Colonic mucosa (tissue), 4 donors: ENCODE data around the gene UTY. TPM values are rescaled to one million over a fixed set of nuclear protein-coding genes. Genes with fewer than 3 reads are reported as not detected.

Experiments used
- DNase-seq: peaks from one replicate; pipeline ENCODE4 v3.0.0-alpha.2; 2020
- H3K27ac ChIP-seq: fragments of 200-600 bp; one replicate; pipeline ENCODE4 v1.8.0; 2021
- H3K27me3 ChIP-seq: fragments of 200-600 bp; one replicate; pipeline ENCODE4 v1.8.0; 2021
- H3K36me3 ChIP-seq: fragments of 200-600 bp; one replicate; pipeline ENCODE4 v1.8.0; 2021
- H3K4me1 ChIP-seq: fragments of 200-600 bp; one replicate; pipeline ENCODE4 v1.8.0; 2021; ENCODE audit warnings: mild to moderate bottlenecking
- H3K4me3 ChIP-seq: fragments of 200-600 bp; one replicate; pipeline ENCODE4 v1.8.0; 2021
- H3K9ac ChIP-seq, 2 donors: one replicate each; pipeline ENCODE4 v1.7.0; 2013; ENCODE audit warnings: control low read depth in 2 of 2, low read depth in 2 of 2, low read length in 2 of 2
- H3K9me3 ChIP-seq: fragments of 200-600 bp; one replicate; pipeline ENCODE4 v1.8.0; 2021
- CTCF ChIP-seq: fragments of 200-600 bp; IDR thresholded peaks from one replicate; pipeline ENCODE4 v1.8.0; 2022; ENCODE audit warnings: antibody characterized with exemption, mild to moderate bottlenecking
- intact Hi-C: fragments of 100-400 bp; cut with DNase I; formaldehyde crosslinking; loops from one replicate; pipeline ENCODE4 v1.14.1; 2022
- total RNA-seq, 2 donors: library from RNA; stranded (reverse); fragmentation: NEBNext Ultra II Directional in 1 of 2; extraction: Animal tissue kit (Norgen Biotek cat#: 25700) in 1 of 2; gene quantifications; one replicate each; pipeline ENCODE4 v1.2.1, GENCODE V29; 2021
- donor health status: healthy.
- donor health status: DM: no; HTN: no; CAD: no.
- donor health status: DM: no; HTN: no; CAD: no.

Gene UTY
- total RNA-seq, 2 donors from 2014 or later: 0.12 TPM; not detected in 1

- DNase-seq: no peak
- no peak overlapping the region for H3K27ac ChIP-seq
- TF ChIP-seq CTCF: no peak
- intact Hi-C loops: no loop called here
- no peaks in the 10 kb centered on the region for H3K36me3 ChIP-seq
- no peak overlapping the region for H3K9ac ChIP-seq
- no peak overlapping the region for H3K4me3 ChIP-seq
- H3K4me1 ChIP-seq: no peaks in the 10 kb centered on the region
- H3K27me3 ChIP-seq: no peaks in the 10 kb centered on the region
- H3K9me3 ChIP-seq: no peaks in the 10 kb centered on the region
These were observed 34.3 kb downstream of the UTY start for GRCh38 chrY:13445566-13445965.

GRCh38 chrY:13443146-13443545 lies 36.7 kb downstream of the UTY start:
- no peak for DNase-seq
- H3K4me3 ChIP-seq: no peak overlapping the region
- no peaks in the 10 kb centered on the region for H3K9me3 ChIP-seq
- H3K9ac ChIP-seq: no peak overlapping the region
- H3K36me3 ChIP-seq: no peaks in the 10 kb centered on the region
- no peak for TF ChIP-seq CTCF
- H3K27ac ChIP-seq: no peak overlapping the region
- no peaks in the 10 kb centered on the region for H3K4me1 ChIP-seq
- intact Hi-C loops: no loop called here
- H3K27me3 ChIP-seq: no peaks in the 10 kb centered on the region

GRCh38 chrY:13440811-13441210 lies 39.0 kb downstream of the UTY start:
- TF ChIP-seq CTCF: no peak

GRCh38 chrY:13435968-13436937 lies 43.6 kb downstream of the UTY start:
- no peak overlapping the region for H3K4me3 ChIP-seq
- intact Hi-C loops: no loop called here
- TF ChIP-seq CTCF: no peak
- no peaks in the 10 kb centered on the region for H3K36me3 ChIP-seq
- no peak overlapping the region for H3K27ac ChIP-seq
- H3K4me1 ChIP-seq: no peaks in the 10 kb centered on the region
- no peaks in the 10 kb centered on the region for H3K27me3 ChIP-seq
- no peaks in the 10 kb centered on the region for H3K9me3 ChIP-seq
- H3K9ac ChIP-seq: no peak overlapping the region
- DNase-seq: no peak

More at GRCh38 chrY:13440811-13441210, 39.0 kb downstream of the UTY start:
- Histone ChIP-seq H3K4me3 (no peak overlapping the region), H3K9ac (no peak overlapping the region), H3K9me3 (no peaks in the 10 kb centered on the region), H3K27ac (no peak overlapping the region), H3K36me3 (no peaks in the 10 kb centered on the region), H3K4me1 (no peaks in the 10 kb centered on the region), H3K27me3 (no peaks in the 10 kb centered on the region)
- intact Hi-C loops: no loop called here
- DNase-seq: no peak

GRCh38 chrY:13435206-13435967 lies 44.4 kb downstream of the UTY start:
- DNase-seq: no peak
- intact Hi-C loops: no loop called here

More at GRCh38 chrY:13435206-13435967, 44.4 kb downstream of the UTY start:
- no peak overlapping the region for H3K4me3 ChIP-seq
- no peaks in the 10 kb centered on the region for H3K36me3 ChIP-seq
- H3K9me3 ChIP-seq: no peaks in the 10 kb centered on the region
- no peak overlapping the region for H3K27ac ChIP-seq
- H3K4me1 ChIP-seq: no peaks in the 10 kb centered on the region
- TF ChIP-seq CTCF: no peak
- no peak overlapping the region for H3K9ac ChIP-seq
- H3K27me3 ChIP-seq: no peaks in the 10 kb centered on the region
